Chondrocyte (in vitro differentiated cells): ENCODE results near the gene PRMT7. TPM values are rescaled to one million over a fixed set of nuclear protein-coding genes. Genes with fewer than 3 reads are reported as not detected.

ENCODE experiments used
- DNase-seq: peaks from one replicate; pipeline ENCODE4 v3.0.0; 2021; ENCODE audit warnings: mixed read lengths, low spot score
- H3K27ac Mint-ChIP-seq: one replicate; pipeline ENCODE4 v1.8.0; 2021; ENCODE audit warnings: mild to moderate bottlenecking, moderate library complexity, mixed read lengths; ENCODE audit not compliant: unreplicated experiment
- H3K27me3 Mint-ChIP-seq: 2 replicates; pipeline ENCODE4 v1.8.0; 2021; ENCODE audit warnings: low read depth, mixed read lengths
- H3K36me3 Mint-ChIP-seq: 2 replicates; pipeline ENCODE4 v1.8.0; 2021; ENCODE audit warnings: low read depth, mixed read lengths
- H3K4me1 Mint-ChIP-seq: 2 replicates; pipeline ENCODE4 v1.8.0; 2021; ENCODE audit warnings: low read depth, mild to moderate bottlenecking, mixed read lengths
- H3K4me3 Mint-ChIP-seq: one replicate; pipeline ENCODE4 v1.8.0; 2021; ENCODE audit warnings: mild to moderate bottlenecking, moderate library complexity, mixed read lengths; ENCODE audit not compliant: unreplicated experiment
- H3K9me3 Mint-ChIP-seq: 2 replicates; pipeline ENCODE4 v1.8.0; 2021; ENCODE audit warnings: low read depth, mixed read lengths
- total RNA-seq: library from RNA; stranded (reverse); gene quantifications from 3 replicates; pipeline ENCODE4 v1.2.1, GENCODE V29; 2021
- TF ChIP-seq, protein P1 (sequence below): fragments of 200-600 bp; sonication (generic); IDR thresholded peaks from 2 replicates; pipeline ENCODE4 v1.5.0; 2021; ENCODE audit warnings: antibody characterized with exemption, mild to moderate bottlenecking, moderate library complexity

PRMT7 gene
- total RNA-seq, 1 donor from 2014 or later = 26.7 TPM

DNA sequence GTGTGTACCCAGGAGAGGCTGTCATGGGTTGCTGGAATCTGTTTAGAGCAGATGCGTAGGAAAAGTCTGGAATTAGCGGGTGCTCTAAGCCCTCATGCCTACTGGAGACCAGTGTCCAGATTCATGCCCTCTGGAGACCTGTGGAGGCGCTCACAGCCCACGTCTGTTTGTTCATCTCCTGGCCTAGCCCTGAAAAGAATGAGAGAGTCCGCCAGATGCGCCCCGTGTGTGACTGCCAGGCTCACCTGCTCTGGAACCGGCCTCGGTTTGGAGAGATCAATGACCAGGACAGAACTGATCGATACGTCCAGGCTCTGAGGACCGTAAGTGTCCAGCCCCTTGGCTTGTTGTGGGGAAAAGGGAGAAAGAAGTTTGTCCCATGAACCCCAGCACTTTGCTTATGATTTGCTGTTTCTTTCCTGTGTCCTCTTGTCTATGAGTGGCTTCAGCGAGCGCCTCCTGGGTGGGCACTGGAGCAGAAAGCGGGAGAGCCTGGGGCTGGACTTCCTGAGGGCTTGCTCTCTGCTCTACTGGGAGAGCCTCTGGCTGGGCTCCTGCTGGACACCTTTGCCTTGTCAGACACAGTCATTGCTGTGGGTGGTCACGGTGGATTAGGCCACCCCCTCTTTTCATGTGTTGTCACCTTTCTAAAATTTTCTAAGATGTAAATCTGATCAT is 35.3 kb downstream of the PRMT7 start:
- H3K4me3 Mint-ChIP-seq = no peak overlapping the region
- no peak overlapping the region for H3K27ac Mint-ChIP-seq
- H3K36me3 Mint-ChIP-seq = peaks cover 38% of the 10 kb centered on the region
- DNase-seq = peak; percentile 67
- H3K9me3 Mint-ChIP-seq = no peaks in the 10 kb centered on the region
- TF ChIP-seq, protein P1, sequence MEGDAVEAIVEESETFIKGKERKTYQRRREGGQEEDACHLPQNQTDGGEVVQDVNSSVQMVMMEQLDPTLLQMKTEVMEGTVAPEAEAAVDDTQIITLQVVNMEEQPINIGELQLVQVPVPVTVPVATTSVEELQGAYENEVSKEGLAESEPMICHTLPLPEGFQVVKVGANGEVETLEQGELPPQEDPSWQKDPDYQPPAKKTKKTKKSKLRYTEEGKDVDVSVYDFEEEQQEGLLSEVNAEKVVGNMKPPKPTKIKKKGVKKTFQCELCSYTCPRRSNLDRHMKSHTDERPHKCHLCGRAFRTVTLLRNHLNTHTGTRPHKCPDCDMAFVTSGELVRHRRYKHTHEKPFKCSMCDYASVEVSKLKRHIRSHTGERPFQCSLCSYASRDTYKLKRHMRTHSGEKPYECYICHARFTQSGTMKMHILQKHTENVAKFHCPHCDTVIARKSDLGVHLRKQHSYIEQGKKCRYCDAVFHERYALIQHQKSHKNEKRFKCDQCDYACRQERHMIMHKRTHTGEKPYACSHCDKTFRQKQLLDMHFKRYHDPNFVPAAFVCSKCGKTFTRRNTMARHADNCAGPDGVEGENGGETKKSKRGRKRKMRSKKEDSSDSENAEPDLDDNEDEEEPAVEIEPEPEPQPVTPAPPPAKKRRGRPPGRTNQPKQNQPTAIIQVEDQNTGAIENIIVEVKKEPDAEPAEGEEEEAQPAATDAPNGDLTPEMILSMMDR = no peak
- no peaks in the 10 kb centered on the region for H3K27me3 Mint-ChIP-seq
- H3K4me1 Mint-ChIP-seq = no peaks in the 10 kb centered on the region

DNA sequence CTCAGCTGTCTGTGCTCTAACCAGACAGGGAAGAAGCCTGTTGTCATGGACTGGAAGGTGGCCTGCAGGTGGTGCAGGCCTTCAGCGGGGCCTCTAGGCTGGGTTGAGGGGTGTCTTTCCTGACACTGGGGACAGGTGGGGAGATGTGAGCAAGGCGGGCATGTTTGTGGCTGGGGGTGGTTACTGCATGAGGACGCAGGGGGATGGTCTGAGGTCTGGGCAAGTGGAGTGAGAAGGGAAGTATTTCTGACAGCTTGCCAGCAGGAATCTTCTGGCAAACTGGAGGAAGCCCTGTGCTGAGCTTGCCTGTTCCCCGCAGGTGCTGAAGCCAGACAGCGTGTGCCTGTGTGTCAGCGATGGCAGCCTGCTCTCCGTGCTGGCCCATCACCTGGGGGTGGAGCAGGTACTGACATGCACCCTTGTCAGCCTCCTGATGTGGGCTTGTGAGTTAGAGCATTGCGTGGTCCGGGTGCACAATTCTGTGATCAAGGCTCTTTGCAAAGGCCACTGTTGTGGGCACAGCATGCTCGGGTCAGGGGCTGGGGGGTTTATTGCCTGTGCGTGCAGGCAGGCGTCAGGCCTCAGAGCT is 36.2 kb downstream of the PRMT7 start:
- TF ChIP-seq, protein P1 = no peak
- Mint-ChIP-seq H3K9me3 (no peaks in the 10 kb centered on the region), H3K4me3 (no peak overlapping the region), H3K27me3 (no peaks in the 10 kb centered on the region), H3K4me1 (no peaks in the 10 kb centered on the region), H3K36me3 (peaks cover 37% of the 10 kb centered on the region), H3K27ac (no peak overlapping the region)
- peak; percentile 81 for DNase-seq

DNA sequence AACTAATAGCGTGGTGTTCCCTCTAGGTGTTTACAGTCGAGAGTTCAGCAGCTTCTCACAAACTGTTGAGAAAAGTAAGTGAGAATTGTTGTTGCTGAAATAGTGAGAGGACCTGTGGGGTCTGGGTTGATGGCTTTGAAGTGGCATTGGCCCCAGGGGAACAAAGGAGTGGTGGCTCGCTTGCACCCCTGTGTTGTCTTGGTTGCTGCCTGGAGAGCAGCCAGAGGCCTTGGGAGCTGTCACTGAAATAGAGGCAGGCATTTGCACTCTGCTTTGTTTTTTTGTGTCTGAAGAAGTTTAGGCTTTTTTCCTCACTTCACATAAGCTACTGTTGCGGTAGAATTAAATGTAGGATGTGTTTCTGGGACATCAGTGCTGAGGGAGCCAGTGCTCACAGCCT is 36.8 kb downstream of the PRMT7 start:
- H3K4me3 Mint-ChIP-seq = no peak overlapping the region
- no peak for DNase-seq
- TF ChIP-seq, protein P1 = no peak
- no peaks in the 10 kb centered on the region for H3K9me3 Mint-ChIP-seq
- H3K27ac Mint-ChIP-seq = no peak overlapping the region
- H3K36me3 Mint-ChIP-seq = peaks cover 38% of the 10 kb centered on the region
- no peaks in the 10 kb centered on the region for H3K4me1 Mint-ChIP-seq
- H3K27me3 Mint-ChIP-seq = no peaks in the 10 kb centered on the region

DNA sequence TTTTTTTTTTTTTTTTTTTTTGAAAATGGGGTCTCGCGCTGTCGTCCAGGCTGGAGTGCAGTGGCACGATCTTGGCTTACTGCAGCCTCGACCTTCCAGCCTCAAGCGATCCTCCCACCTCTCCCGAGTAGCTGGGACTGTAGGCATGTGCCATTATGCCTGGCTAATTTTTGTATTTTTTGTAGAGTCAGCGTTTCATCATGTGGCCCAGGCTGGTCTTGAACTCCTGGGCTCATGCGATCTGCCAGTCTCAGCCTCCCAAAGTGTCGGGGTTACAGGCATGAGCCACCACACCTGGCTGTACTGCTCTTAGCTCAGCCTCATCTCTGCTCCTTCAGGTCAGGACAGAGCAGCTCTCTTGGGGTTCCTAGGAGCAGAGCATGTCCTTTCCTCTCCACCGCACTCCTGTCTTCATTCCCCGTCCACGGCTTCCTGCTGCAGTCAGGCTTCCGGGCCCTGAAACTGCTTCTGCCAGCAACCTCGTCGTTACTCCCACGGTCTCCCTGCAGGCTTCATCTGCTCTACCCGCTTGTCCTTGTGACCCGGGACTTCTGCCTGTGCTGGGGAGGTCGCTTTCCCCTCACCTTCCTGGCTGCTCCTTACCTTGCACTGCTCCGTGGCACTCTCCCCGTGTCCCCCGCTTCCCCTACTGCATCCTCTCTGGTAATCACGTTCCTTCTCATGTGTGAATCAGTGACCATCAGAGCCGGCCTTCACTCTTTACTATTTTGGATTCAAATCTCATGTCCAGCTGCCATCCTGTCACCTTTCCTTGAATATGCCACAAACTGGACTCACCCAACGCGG is 38.0 kb downstream of the PRMT7 start:
- Mint-ChIP-seq H3K36me3 (peaks cover 36% of the 10 kb centered on the region), H3K27ac (no peak overlapping the region), H3K27me3 (no peaks in the 10 kb centered on the region), H3K4me1 (no peaks in the 10 kb centered on the region), H3K4me3 (no peak overlapping the region), H3K9me3 (no peaks in the 10 kb centered on the region)
- TF ChIP-seq, protein P1 = no peak
- DNase-seq = peak; percentile 62

DNA sequence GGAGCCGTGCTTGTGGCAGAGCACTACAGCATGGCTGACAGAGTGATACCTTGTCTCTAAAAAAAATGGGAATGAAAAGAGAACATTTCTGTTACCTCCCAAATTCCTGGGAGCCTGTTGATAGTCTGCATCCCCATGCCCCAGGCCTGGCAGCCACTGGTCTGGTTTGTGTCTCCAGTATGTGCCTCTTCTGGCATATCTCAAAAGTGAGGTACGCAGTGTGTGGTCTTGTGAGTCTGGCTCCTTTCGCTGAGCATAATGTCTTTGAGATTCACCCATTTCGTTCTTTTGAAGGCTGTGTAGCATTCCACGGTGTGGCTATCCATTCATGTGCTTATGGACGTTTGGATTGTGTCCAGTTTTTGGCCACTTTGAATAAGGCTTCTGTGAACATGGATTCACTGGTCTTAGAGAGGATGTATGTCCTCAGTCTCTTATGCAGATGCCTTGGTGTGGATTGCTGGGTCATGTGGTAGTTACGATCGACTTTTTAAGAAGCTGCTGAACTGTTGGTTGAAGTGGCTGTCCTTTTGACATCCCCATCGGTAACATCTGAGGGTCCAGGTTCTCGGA is 39.1 kb downstream of the PRMT7 start:
- Mint-ChIP-seq H3K36me3 (peaks cover 38% of the 10 kb centered on the region), H3K4me3 (no peak overlapping the region), H3K27ac (no peak overlapping the region), H3K9me3 (no peaks in the 10 kb centered on the region), H3K27me3 (no peaks in the 10 kb centered on the region), H3K4me1 (no peaks in the 10 kb centered on the region)
- TF ChIP-seq, protein P1 = no peak
- peak; percentile 25 for DNase-seq
